Measurements from ENCODE around the gene FGF18. TPM values are rescaled to one million over a fixed set of nuclear protein-coding genes. Genes with fewer than 3 reads are reported as not detected.

FGF18 gene
- total and polyA plus RNA-seq, 4 donors: 1.8 to 3.4 (median 2.5) TPM

- 95% methylated on average over 25 of the region's 25 CpGs for WGBS, 2 donors
- Histone ChIP-seq H3K4me3 (no peak overlapping the region), H3K36me3 (ENCODE audit: control insufficient read depth in 4 of 4, insufficient read depth in 4 of 4, low read length in 4 of 4) (no peaks in the 10 kb centered on the region), H3K9ac (ENCODE audit: insufficient read depth in 1 of 2, low read length in 2 of 2) (no peak overlapping the region), H3K4me1 (ENCODE audit: control insufficient read depth in 5 of 5, insufficient read depth in 5 of 5, low read length in 5 of 5) (no peaks in the 10 kb centered on the region), H3K27me3 (ENCODE audit: control insufficient read depth in 3 of 3, insufficient read depth in 3 of 3, low read length in 2 of 3) (no peaks in the 10 kb centered on the region), H3K9me3 (ENCODE audit: control insufficient read depth in 4 of 4, insufficient read depth in 3 of 4, low read length in 3 of 4) (no peaks in the 10 kb centered on the region), H3K27ac (ENCODE audit: low read depth in 1 of 2, low read length in 1 of 2) (no peak overlapping the region)
- ATAC-seq (ENCODE audit: insufficient read depth, low FRiP score) (no peak), DNase-seq (no peak)
- TF ChIP-seq CTCF (IDR thresholded peaks at IDR 0.05; ENCODE audit: control extremely low read depth, extremely low read depth): no peak
Measured at GRCh38 chr5:171457208-171457981, 37.9 kb downstream of the FGF18 start.

- Histone ChIP-seq H3K9me3 (ENCODE audit: control insufficient read depth in 4 of 4, insufficient read depth in 3 of 4, low read length in 3 of 4) (no peaks in the 10 kb centered on the region), H3K36me3 (ENCODE audit: control insufficient read depth in 4 of 4, insufficient read depth in 4 of 4, low read length in 4 of 4) (no peaks in the 10 kb centered on the region), H3K4me1 (ENCODE audit: control insufficient read depth in 5 of 5, insufficient read depth in 5 of 5, low read length in 5 of 5) (no peaks in the 10 kb centered on the region), H3K4me3 (no peak overlapping the region), H3K27ac (ENCODE audit: low read depth in 1 of 2, low read length in 1 of 2) (no peak overlapping the region), H3K27me3 (ENCODE audit: control insufficient read depth in 3 of 3, insufficient read depth in 3 of 3, low read length in 2 of 3) (no peaks in the 10 kb centered on the region), H3K9ac (ENCODE audit: insufficient read depth in 1 of 2, low read length in 2 of 2) (no peak overlapping the region)
- ATAC-seq (ENCODE audit: insufficient read depth, low FRiP score): no peak
- WGBS, 2 donors: 81 to 84% methylated on average over 6 of the region's 6 CpGs
- no peak for TF ChIP-seq CTCF (IDR thresholded peaks at IDR 0.05; ENCODE audit: control extremely low read depth, extremely low read depth)
- no peak for DNase-seq
Measured at GRCh38 chr5:171459839-171460238, 40.4 kb downstream of the FGF18 start.

- Histone ChIP-seq H3K4me1 (ENCODE audit: control insufficient read depth in 5 of 5, insufficient read depth in 5 of 5, low read length in 5 of 5) (no peaks in the 10 kb centered on the region), H3K27ac (ENCODE audit: low read depth in 1 of 2, low read length in 1 of 2) (no peak overlapping the region), H3K36me3 (ENCODE audit: control insufficient read depth in 4 of 4, insufficient read depth in 4 of 4, low read length in 4 of 4) (no peaks in the 10 kb centered on the region), H3K9ac (ENCODE audit: insufficient read depth in 1 of 2, low read length in 2 of 2) (no peak overlapping the region), H3K27me3 (ENCODE audit: control insufficient read depth in 3 of 3, insufficient read depth in 3 of 3, low read length in 2 of 3) (no peaks in the 10 kb centered on the region), H3K4me3 (no peak overlapping the region), H3K9me3 (ENCODE audit: control insufficient read depth in 4 of 4, insufficient read depth in 3 of 4, low read length in 3 of 4) (peaks cover 0 to 2% (median 0%) of the 10 kb centered on the region in 4 donors)
- WGBS, 2 donors: 78 to 79% methylated on average over 15 of the region's 15 CpGs
- TF ChIP-seq CTCF (IDR thresholded peaks at IDR 0.05; ENCODE audit: control extremely low read depth, extremely low read depth): no peak
- DNase-seq (no peak), ATAC-seq (ENCODE audit: insufficient read depth, low FRiP score) (no peak)
Measured at GRCh38 chr5:171462136-171462927, 42.9 kb downstream of the FGF18 start.

Data from lung (tissue), 12 donors.